ENCODE data around the gene FLRT1.

The FLRT1 gene

GRCh38 chr11:64018310-64018709 is 17.4 kb upstream of the FLRT1 start:
- DNase-seq (ENCODE audit: low read depth): no peak
- no peak overlapping the region for H3K4me3 ChIP-seq (ENCODE audit: low read depth, low read length)
- TF ChIP-seq CTCF (IDR thresholded peaks at IDR 0.05; ENCODE audit: insufficient read depth, low read depth, low read length, missing control alignments): no peak

- no peak for TF ChIP-seq CTCF (IDR thresholded peaks at IDR 0.05; ENCODE audit: insufficient read depth, low read depth, low read length, missing control alignments)
- no peak for DNase-seq (ENCODE audit: low read depth)
- no peak overlapping the region for H3K4me3 ChIP-seq (ENCODE audit: low read depth, low read length)
Observed at GRCh38 chr11:64019106-64020037, 16.4 kb upstream of the FLRT1 start.

DNA sequence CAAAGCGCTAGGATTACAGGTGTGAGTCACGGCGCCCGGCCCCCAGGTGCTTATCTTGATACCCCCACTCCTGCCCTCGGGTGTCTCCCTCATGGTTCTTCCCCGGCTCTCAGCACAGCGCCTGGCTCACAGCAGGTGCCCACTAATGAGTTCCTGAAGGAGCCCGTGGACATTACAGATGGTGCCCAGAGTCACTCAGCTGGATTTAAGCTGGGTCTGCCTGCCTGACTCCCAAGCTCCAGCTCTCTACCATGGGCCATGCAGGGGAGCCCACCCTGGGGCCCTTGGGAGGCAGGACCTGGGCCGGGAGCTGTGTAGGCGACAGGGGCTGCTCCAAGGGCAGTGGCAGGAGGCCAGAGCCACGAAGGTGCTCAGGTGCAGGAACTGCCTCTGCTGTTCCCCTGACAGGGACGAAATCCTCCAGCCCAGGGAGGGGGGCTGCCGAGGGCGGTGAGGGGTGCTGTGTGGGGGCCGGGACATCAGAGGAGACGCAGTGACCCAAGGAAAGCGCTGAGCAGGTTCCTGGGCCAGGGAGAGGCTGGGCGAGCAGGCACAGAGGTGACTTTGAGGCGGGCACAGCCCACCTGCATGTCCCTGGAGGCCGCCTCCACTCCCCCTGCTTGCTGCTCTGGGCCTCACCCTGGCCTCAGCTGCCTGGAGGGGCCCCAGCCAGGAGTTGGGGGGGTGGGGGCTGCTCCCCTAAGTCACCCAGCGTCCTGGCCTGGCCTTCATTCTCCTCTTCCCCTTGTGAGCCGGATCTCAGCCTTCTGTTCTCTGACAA is 14.6 kb upstream of the FLRT1 start:
- no peak overlapping the region for H3K4me3 ChIP-seq (ENCODE audit: low read depth, low read length)
- no peak for DNase-seq (ENCODE audit: low read depth)
- no peak for TF ChIP-seq CTCF (IDR thresholded peaks at IDR 0.05; ENCODE audit: insufficient read depth, low read depth, low read length, missing control alignments)

GRCh38 chr11:64021757-64022093 is 14.0 kb upstream of the FLRT1 start:
- DNase-seq (ENCODE audit: low read depth): no peak
- no peak overlapping the region for H3K4me3 ChIP-seq (ENCODE audit: low read depth, low read length)
- TF ChIP-seq CTCF (IDR thresholded peaks at IDR 0.05; ENCODE audit: insufficient read depth, low read depth, low read length, missing control alignments): no peak

DNA sequence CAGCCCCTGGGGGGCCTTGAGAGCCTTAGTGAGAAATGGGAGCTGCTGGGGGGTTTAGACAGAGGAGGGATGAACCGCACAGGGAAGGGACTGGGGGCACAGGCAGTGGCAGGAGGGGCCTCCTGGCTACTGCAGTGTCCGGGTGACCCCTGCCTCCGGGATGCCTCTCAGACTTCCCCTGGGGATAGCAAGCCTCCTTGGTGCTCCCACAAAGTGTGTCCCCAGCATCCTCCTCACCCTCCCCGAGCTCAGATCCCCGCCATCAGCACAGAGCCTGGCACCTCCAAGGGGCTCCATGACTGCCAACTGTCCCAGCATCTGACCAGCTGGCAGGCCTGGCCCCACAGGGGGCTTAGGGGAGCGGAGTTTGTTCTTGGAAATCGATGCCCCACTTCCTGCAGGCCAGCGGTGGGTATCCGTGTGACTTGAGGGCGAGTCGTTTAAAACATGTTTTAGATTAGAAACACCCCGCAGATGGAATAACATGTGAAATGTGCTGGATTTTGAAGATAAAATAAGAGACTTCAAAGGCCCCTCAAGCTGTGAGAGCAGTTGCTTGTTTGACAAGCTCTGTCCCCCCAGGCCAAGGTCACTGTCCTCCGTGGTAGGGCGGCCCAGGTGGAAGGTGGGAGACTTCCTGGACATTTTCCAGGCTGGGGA is 13.5 kb upstream of the FLRT1 start:
- TF ChIP-seq CTCF (IDR thresholded peaks at IDR 0.05; ENCODE audit: insufficient read depth, low read depth, low read length, missing control alignments): no peak
- no peak overlapping the region for H3K4me3 ChIP-seq (ENCODE audit: low read depth, low read length)
- DNase-seq (ENCODE audit: low read depth): no peak

DNA sequence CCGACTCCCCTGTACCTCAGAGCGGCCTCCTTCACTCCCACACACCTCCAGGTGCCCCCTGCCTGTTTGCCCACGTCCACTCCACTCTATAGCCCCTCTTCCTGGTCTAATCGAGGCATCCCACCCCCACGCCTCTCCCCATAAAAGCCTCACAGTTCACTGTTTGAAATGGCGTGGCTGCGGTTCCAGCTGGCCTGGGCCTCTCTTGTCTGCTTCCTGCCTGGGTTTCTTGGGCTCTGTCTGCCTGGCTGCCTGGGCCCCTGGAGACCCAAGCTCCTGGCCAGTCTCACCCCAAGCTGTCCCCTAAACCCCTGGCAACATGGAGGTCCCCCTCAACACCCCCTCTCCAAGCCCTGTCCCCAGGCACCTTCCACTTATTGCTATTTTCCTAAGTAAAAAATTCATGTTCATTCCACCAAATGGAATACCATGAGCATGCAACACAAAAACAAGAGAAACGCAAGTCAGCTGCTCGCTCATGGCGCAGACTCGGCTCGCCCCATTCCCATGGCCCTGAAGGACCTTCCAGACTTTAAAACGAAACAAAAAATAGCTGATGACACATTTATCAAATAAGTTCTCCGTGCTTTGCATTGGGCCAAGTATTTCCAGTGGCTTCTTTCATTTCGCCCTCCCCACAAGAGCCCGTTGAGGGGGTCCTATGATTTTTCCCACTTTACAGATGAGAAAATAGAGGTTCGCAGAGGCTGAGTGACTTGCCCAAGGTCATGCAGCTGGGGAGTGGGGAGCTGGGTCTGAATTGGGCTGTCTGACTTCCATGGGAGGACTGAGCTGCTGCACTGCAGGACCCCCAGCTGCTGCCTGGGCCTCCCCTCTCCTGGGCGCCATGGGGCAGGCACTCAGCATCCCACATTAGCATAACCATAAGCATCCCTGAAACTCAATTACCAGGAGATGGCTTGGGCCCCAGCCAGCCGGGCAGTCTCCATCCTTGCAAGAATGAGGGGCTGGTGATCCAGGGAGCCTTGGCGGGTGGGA is 11.7 kb upstream of the FLRT1 start:
- DNase-seq (ENCODE audit: low read depth): no peak
- TF ChIP-seq CTCF (IDR thresholded peaks at IDR 0.05; ENCODE audit: insufficient read depth, low read depth, low read length, missing control alignments): no peak
- H3K4me3 ChIP-seq (ENCODE audit: low read depth, low read length): no peak overlapping the region

Measured in GM12865 (cell line).